HG02885 (cell line): ENCODE results near the gene CCDC134.

Experiments
- ATAC-seq: cut with Tn5 transposase; IDR thresholded peaks from one replicate; pipeline ENCODE4 v1.9.1; 2021; ENCODE audit warnings: mild to moderate bottlenecking; ENCODE audit not compliant: unreplicated experiment, poor library complexity

The CCDC134 gene

DNA sequence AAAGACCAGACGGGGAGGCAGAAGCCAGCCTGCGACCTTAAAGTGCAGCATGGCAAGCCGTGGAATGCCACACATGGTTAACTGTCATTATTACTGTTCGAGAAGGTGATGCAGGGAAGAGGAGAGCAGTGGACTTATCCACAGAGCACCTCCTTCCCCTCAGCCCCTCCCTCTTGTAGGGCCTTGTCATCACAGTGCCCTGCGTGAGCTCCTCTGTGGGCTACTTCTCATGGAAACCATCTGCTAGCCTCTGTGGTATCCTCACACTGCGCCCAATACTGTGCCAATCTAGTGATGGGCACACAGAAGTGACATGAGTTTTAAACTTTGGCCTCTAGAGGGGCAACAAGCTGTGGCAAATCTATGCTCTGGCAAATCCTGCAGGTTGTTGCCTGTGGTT, 18.2 kb upstream of the CCDC134 start:
- ATAC-seq: no peak

- no peak for ATAC-seq
Observed at GRCh38 chr22:41782751-41783150, 17.7 kb upstream of the CCDC134 start.

- ATAC-seq: no peak
Observed at GRCh38 chr22:41787331-41787730, 13.1 kb upstream of the CCDC134 start.

DNA sequence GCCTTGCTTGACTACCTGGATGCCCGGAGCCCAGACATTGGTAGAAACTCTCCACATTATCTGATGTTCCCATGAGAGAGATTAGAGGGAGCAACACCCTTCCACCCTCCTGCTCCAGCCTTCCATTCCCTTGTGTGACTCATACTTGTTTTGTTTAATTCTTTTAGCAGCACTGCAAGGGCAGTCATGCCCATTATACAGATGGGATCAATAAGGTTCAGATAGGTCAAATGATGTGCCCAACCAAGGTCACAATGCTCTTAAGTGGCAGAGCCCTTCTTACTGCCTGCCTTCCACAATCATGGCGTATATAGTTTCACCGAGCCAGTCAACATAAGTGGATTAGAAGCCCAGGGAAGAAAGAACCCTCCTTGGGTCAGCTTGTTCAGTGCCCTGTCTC, 6.6 kb upstream of the CCDC134 start:
- ATAC-seq: no peak

DNA sequence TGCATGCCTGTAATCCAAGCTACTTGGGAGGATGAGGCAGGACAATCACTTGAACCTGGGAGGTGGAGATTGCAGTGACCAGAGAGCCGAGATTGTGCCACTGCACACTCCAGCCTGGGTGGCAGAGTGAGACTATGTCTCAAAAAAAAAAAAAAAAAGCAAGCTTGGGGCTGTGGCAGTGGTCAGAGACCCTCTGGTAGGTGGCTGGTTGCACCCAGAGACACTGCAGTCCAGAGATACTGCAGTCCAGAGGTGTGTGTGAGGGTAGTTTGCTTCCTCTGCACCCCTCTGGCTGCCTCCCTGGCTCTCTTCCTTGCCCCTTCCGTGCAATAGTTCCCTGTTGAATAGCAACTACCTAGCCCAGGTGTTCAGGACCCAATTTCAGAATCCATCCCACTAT, 1.7 kb upstream of the CCDC134 start:
- ATAC-seq: no peak

GRCh38 chr22:41799486-41800347, 762 bp upstream of the CCDC134 start:
- ATAC-seq: peak; percentile 27

DNA sequence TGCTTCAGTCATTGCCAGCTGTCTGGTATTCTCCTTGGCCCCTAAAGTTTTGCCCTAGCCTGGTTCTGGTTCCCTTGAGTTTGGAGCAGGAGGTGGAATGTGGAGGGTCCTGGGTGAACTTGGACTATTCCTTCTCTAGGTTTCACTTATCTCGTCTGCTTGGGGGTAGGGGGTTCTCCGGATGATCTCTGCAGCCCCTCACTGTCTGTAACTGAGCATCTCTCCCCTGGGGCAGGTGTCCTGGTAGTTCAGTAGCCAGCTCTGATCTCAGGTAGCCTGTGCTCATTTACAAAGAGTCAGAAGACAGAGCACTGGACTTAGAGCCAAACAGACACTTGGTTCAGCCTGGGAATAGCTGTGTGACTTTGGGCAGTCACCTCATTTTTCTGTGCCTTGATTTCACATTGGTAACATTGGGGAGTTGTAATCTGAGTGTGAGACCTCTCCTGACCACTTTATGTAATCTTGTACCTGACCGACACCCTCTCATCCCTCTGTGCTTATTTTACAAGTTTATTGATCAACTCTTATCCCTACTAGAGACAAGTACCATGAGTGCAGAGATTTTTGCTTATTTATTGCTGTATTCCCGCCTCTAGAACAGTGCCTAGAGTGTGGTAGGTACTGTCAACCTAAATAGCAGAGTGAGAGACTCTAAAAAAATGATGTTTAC, 804 bp downstream of the CCDC134 start:
- ATAC-seq: no peak

DNA sequence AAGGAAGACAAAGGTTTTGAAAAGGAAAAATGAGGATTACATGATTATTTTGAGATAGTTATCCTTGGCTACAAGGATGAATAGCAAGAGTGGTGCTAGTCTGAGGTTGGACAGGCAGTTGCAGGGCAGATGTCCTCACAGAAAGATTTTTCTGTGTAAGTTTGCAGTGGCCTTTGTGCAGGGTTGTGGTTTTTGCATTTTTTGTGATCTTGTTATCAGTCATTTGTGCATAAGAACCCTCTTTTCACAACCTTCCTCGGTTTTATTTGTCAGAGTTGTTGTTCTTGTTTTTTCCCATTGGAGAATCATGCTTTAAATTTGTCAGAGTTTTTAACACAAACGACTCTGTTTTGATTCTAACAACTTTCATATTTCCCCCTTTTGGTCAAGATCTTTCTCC, 1.4 kb downstream of the CCDC134 start:
- no peak for ATAC-seq

GRCh38 chr22:41805639-41806038, 5.2 kb downstream of the CCDC134 start:
- ATAC-seq: no peak

DNA sequence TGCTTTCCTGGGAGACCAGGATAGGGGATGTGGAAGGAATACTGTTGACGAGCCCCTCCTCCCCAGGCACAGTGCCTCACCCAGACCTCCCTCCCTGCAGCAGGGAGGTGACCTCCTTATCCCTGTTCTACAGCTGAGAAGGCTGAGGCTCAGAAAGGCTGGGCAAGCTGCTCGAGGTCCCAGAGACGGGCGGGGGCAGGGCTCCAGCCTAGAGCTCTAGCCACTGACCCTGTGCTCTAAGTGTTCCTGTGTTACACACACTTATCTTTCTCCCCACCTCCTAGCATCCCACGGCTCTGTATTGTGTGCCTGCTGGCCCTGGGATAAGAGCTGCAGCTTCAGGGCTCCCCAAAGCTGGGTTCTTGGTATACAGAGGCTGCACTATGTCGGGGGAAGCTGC, 7.9 kb downstream of the CCDC134 start:
- ATAC-seq: no peak

GRCh38 chr22:41810022-41810421, 9.5 kb downstream of the CCDC134 start:
- ATAC-seq: no peak

DNA sequence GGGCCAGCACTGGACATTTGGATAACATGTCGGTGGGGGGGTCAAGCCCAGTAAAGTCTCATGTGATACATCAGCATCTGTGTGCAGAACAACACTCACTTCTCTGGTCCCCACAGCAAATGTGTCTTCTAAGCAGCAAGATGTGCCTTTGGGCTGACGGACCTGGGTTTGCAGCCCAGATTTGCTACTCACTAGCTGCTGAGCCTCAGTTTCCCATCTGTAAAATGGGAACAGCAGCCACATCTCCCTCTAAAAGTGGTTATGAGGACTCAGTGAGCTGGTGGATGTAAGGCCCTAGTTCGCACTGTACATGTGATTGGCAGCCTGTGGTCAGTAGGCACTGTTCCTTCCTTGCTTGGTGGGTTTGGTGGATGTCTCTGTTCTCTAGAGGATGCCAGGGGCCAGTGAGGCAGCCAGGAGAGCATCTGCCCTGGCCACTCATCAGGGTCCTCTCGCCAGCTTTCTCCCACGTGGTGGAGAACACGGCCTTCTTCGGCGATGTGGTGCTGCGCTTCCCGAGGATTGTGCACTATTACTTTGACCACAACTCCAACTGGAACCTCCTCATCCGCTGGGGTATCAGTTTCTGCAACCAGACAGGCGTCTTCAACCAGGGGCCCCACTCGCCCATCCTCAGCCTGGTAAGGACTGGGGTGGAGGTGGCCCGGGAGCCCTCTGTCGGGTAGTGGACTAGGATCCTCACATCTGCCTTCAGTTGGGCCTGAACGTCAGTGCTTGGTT, 12.5 kb downstream of the CCDC134 start:
- ATAC-seq: no peak

DNA sequence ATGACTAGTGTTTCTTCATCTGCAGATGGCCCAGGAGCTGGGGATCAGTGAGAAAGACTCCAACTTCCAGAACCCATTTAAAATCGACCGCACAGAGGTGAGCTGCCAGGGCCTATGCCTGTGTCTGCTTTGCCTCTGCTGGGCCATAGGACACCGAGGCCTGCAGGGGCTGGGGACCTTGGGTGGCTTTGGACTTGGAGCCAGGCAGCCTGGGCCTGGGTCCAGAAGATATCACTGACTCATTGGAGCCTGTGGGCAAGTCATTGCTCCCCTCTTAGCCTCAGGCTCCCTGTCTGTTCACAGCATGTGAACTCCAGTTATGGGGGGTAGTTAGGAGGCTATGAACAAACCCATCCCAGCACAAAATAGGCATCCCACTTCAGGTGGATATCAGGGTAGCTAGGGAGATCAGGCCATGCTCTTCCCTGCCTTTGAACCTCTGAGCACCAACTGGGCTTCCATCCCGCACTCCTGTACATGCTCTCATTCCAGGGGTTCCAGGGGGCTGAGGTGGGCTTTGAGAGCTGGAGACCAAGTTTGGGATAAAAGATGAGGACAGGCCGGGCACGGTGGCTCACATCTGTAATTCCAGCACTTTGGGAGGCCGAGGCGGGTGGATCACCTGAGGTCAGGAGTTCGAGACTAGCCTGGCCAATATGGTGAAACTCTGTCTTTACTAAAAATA, 13.4 kb downstream of the CCDC134 start:
- ATAC-seq: no peak

DNA sequence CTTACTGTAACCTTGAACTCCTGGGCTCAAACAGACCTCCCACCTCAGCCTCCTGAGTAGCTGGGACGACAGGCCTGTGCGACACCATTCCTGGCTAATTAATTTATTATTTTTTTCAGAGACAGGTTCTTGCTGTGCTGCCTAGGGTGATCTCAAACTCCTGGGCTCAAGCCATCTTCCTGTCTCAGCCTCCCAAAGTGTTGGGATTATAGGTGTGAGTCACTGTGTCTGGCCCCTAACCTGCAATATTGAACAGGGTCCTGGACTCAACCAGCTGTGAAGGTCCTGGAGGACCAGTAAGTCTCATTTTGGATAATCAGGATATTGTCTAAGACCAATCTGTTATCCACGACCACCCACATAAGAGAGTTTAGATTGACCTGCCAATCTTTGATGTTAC, 15.2 kb downstream of the CCDC134 start:
- no peak for ATAC-seq

DNA sequence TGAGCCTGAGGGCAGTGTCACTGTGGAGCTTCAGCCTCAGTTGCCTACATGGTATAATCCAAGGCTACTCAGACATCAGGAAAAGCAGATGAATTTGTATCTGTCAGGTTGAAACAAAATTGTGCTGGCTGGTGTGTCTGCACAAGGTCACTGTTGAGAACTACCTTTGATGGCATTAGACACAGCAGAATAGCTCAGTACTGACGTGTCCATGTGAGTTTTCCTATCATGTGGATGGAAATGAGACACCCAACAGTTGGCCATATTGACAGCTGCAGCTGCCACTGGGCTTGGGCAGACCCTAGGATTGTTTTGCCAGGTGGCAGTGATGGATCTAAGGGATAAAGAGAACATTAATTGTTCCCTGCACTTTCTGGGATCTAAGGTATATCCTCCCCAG, 15.8 kb downstream of the CCDC134 start:
- no peak for ATAC-seq

DNA sequence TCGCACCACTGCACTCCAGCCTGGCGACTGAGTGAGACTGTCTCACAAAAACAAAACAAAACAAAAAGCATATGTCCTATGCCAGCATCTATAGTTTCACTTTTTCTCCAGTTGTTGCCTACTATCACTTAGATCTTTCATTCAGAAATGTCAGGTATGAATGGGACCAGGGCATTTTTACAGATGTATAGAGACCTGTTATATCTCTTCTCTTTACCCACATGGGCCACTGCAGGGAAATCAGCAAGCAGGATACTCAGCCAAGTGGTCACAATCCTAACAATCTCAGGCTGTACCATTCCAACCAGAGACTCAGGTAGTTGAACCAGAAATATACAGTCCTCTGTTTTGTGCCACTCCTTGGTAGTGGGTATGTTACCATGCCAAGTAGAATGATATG, 16.4 kb downstream of the CCDC134 start:
- no peak for ATAC-seq

DNA sequence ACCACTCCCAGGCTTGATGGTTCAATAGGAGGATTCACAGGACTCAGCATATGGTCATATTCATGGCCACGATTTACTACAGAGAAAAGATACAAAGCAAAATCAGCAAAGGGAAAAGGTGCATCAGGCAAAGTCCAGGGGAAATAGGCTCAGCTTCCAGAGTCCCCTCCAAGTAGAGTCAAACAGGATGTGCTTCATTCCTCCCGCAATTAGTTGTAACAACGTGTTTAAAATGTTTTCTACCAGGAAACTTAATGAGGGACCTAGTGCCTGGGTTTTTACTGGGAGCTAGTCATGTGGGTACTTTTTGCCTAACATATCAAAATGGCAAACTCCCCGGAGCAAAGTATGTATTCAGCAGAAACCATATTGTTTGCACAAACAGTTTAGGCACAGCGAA, 17.5 kb downstream of the CCDC134 start:
- no peak for ATAC-seq

DNA sequence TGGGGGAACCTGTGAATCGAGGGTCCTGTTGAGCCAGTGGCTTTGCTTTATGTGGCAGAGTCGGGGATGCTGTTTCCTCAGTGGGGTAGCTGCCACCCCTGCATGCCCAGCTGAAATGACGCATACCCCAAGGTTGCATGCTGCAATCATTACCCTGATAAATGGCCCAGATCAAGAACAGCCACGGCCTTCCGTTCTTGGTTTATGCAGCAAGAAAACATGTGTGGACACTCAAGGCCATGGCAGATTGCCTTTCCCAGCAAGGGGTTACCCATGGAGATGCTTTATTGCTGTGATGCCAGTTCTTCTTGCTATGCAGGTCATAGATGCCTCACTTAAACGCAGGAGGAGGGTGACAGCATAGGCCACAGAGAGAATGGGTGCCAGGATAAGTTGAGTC, 18.1 kb downstream of the CCDC134 start:
- ATAC-seq: no peak

DNA sequence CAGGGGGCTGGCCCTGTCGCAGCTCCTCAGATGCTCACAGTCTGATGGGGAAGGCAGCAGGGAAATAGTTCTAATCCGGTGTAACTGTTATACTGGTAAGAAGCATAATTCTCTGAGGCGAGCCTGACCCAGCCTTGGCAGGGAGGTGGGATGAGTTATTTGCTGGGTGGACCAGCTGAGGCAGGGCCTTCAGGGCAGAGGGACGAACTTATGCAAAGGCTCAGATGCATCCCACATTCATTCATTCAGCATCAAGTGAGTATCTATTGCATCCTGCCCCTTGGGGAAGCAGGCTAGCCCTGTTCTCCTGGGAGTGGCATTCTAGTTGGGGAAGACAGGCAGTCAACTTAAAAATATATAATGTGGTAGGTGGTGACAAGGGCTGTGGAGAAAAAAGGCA, 18.8 kb downstream of the CCDC134 start:
- ATAC-seq: no peak

DNA sequence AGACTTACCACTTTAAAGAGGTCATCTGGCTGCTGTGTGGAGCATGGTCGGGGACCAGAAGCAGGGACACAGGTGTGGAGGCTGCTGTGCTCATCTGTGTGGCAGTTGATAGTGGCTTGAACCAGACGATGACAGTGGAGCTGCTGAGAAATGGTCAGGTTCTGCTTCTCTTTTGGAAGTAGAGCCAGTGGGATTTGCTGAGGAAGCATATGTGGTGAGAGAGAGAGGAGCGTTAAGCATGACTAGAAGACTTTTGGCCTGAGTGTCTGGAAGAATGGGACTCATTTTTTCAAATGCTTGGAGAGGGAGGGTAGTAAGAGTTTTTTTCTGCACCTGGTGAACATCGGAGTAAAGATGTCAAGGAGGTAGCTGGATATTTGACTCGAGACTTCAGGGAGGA, 20.0 kb downstream of the CCDC134 start:
- ATAC-seq: no peak
